ENCODE results near the gene LRRC40.
"Not testable (repeated sequence)": the region's sequence is repeated elsewhere in the genome, so short reads cannot be mapped to it uniquely, and the experiment has no call there.

The LRRC40 gene

GRCh38 chr1:70205434-70206118, at the start of gene LRRC40:
Gene LRRC40 (minus strand): TSS chr1:70205579. CDS start chr1:70205540, 39 bp downstream.
- peak; percentile 94 for DNase-seq

GRCh38 chr1:70248729-70249128, 43.4 kb upstream of the LRRC40 start:
- no peak for DNase-seq

GRCh38 chr1:70247768-70248167, 42.4 kb upstream of the LRRC40 start:
- no peak for DNase-seq

GRCh38 chr1:70247122-70247521, 41.7 kb upstream of the LRRC40 start:
- no peak for DNase-seq

GRCh38 chr1:70239940-70240339, 34.6 kb upstream of the LRRC40 start:
- no peak for DNase-seq

- no peak for DNase-seq
These were observed 29.4 kb upstream of the LRRC40 start for GRCh38 chr1:70234733-70235132.

- DNase-seq: no peak
These were observed 26.1 kb upstream of the LRRC40 start for GRCh38 chr1:70231475-70231874.

GRCh38 chr1:70228670-70229069, 23.3 kb upstream of the LRRC40 start:
- no peak for DNase-seq

GRCh38 chr1:70227439-70227838, 22.1 kb upstream of the LRRC40 start:
- DNase-seq: no peak

GRCh38 chr1:70224954-70225353, 19.6 kb upstream of the LRRC40 start:
- no peak for DNase-seq

GRCh38 chr1:70222716-70223235, 17.4 kb upstream of the LRRC40 start:
- DNase-seq: no peak

- DNase-seq: peak; percentile 95 to 98
These were observed 16.1 kb upstream of the LRRC40 start, which contains the start of gene SRSF11 for GRCh38 chr1:70221238-70222121. Gene SRSF11 (plus strand): TSS chr1:70221380. CDS start chr1:70221637, 257 bp downstream.

- DNase-seq: no peak
These were observed 15.3 kb upstream of the LRRC40 start for GRCh38 chr1:70220517-70221237.

- no peak for DNase-seq
These were observed 14.6 kb upstream of the LRRC40 start for GRCh38 chr1:70220015-70220414.

- no peak for DNase-seq
These were observed 6.2 kb upstream of the LRRC40 start for GRCh38 chr1:70211541-70211940.

GRCh38 chr1:70210820-70211219, 5.4 kb upstream of the LRRC40 start:
- no peak for DNase-seq

GRCh38 chr1:70208292-70208691, 2.9 kb upstream of the LRRC40 start:
- no peak for DNase-seq

GRCh38 chr1:70207492-70207891, 2.1 kb upstream of the LRRC40 start:
- DNase-seq: no peak

GRCh38 chr1:70206833-70207232, 1.5 kb upstream of the LRRC40 start:
- DNase-seq: not testable (repeated sequence)

- no peak for DNase-seq
These were observed 327 bp downstream of the LRRC40 start for GRCh38 chr1:70205071-70205433.

- DNase-seq: no peak
These were observed 779 bp downstream of the LRRC40 start for GRCh38 chr1:70204600-70204999.

- no peak for DNase-seq
These were observed 1.2 kb downstream of the LRRC40 start for GRCh38 chr1:70204139-70204538.

GRCh38 chr1:70202173-70202758, 3.1 kb downstream of the LRRC40 start:
- no peak for DNase-seq
